Measurements from ENCODE around the gene ASCL4.

Gene ASCL4

GRCh38 chr12:107759410-107759809 lies 15.1 kb upstream of the ASCL4 start:
- no peak for TF ChIP-seq CEBPB (IDR thresholded peaks at IDR 0.05)
- TF ChIP-seq YY1 (IDR thresholded peaks at IDR 0.05; ENCODE audit: low read depth): no peak
- no peak for TF ChIP-seq REST (IDR thresholded peaks at IDR 0.05; ENCODE audit: low read depth)
- TF ChIP-seq TEAD4 (IDR thresholded peaks at IDR 0.05): no peak
- TF ChIP-seq NFIC (IDR thresholded peaks at IDR 0.05): no peak
- no peak for TF ChIP-seq ZBTB7A (IDR thresholded peaks at IDR 0.05; ENCODE audit: low read depth)
- no peak for TF ChIP-seq EGR1 (IDR thresholded peaks at IDR 0.05)
- no peak for TF ChIP-seq TCF12 (IDR thresholded peaks at IDR 0.05; ENCODE audit: low read depth)
- no peak for TF ChIP-seq EP300 (IDR thresholded peaks at IDR 0.05; ENCODE audit: borderline replicate concordance)
- TF ChIP-seq FOXM1 (IDR thresholded peaks at IDR 0.05; ENCODE audit: borderline replicate concordance, low read depth): no peak
- TF ChIP-seq USF1 (IDR thresholded peaks at IDR 0.05): no peak
- no peak for TF ChIP-seq CREB1 (IDR thresholded peaks at IDR 0.05; ENCODE audit: low read depth)
- TF ChIP-seq, protein P1, sequence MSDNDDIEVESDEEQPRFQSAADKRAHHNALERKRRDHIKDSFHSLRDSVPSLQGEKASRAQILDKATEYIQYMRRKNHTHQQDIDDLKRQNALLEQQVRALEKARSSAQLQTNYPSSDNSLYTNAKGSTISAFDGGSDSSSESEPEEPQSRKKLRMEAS (IDR thresholded peaks at IDR 0.05): no peak

- TF ChIP-seq RAD21 (IDR thresholded peaks at IDR 0.05; ENCODE audit: low read depth) (no peak), TAF1 (IDR thresholded peaks at IDR 0.05; ENCODE audit: low read depth) (no peak), USF1 (IDR thresholded peaks at IDR 0.05) (peak; percentile 87)
- TF ChIP-seq, protein P1 (IDR thresholded peaks at IDR 0.05): no peak
Measured at GRCh38 chr12:107760207-107760808, 14.2 kb upstream of the ASCL4 start.

GRCh38 chr12:107760809-107761501 lies 13.5 kb upstream of the ASCL4 start, which contains the start of gene PRDM4:
Gene PRDM4 (minus strand): TSS chr12:107761137. CDS start chr12:107760515, 622 bp downstream.
- TF ChIP-seq RAD21 (IDR thresholded peaks at IDR 0.05; ENCODE audit: low read depth) (peak; percentile 43; the same call in 1 of the 2 replicates), YY1 (IDR thresholded peaks at IDR 0.05; ENCODE audit: low read depth) (peak; percentile 41; the same call in 1 of the 2 replicates), TAF1 (IDR thresholded peaks at IDR 0.05; ENCODE audit: low read depth) (no peak; the same call in 1 of the 2 replicates), FOXM1 (IDR thresholded peaks at IDR 0.05; ENCODE audit: borderline replicate concordance, low read depth) (no peak), REST (IDR thresholded peaks at IDR 0.05; ENCODE audit: low read depth) (no peak), ZBTB7A (IDR thresholded peaks at IDR 0.05; ENCODE audit: low read depth) (peak; percentile 58; the same call in 1 of the 2 replicates), CREB1 (IDR thresholded peaks at IDR 0.05; ENCODE audit: low read depth) (peak; percentile 12; the same call in 1 of the 2 replicates)
- TF ChIP-seq, protein P1 (IDR thresholded peaks at IDR 0.05): peak; percentile 68; the same call in 1 of the 2 replicates

DNA sequence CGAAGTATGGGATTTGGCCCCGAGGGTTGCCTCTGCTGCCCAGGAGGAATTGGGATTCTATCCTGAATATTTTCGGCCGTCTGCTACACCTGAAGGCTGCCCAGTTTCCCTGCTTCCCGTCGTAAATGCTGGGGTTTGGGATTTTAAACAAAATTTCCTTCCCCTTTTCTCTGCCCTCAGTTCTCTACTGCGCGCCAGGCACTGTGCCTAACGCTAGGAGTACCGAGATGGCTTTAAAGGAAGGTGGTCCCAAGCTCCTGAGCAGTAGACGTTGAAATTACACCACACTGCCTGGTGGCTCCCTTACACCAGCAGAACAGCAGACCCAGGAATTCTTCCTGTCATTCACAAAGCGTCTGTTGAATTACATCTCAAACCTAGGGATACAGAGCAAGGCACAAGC lies 13.0 kb upstream of the ASCL4 start:
- TF ChIP-seq TAF1 (IDR thresholded peaks at IDR 0.05; ENCODE audit: low read depth) (0 out of 2 replicates have a peak, but pooled peaks have one; percentile 3), CEBPB (IDR thresholded peaks at IDR 0.05) (no peak)

GRCh38 chr12:107762874-107763273 lies 11.6 kb upstream of the ASCL4 start:
- TF ChIP-seq ZBTB7A (IDR thresholded peaks at IDR 0.05; ENCODE audit: low read depth): no peak
- no peak for TF ChIP-seq CREB1 (IDR thresholded peaks at IDR 0.05; ENCODE audit: low read depth)
- TF ChIP-seq EP300 (IDR thresholded peaks at IDR 0.05; ENCODE audit: borderline replicate concordance): no peak
- no peak for TF ChIP-seq CEBPB (IDR thresholded peaks at IDR 0.05)
- TF ChIP-seq USF1 (IDR thresholded peaks at IDR 0.05): no peak
- TF ChIP-seq TAF1 (IDR thresholded peaks at IDR 0.05; ENCODE audit: low read depth): no peak
- TF ChIP-seq, protein P1 (IDR thresholded peaks at IDR 0.05): no peak
- TF ChIP-seq YY1 (IDR thresholded peaks at IDR 0.05; ENCODE audit: low read depth): no peak
- no peak for TF ChIP-seq RAD21 (IDR thresholded peaks at IDR 0.05; ENCODE audit: low read depth)
- TF ChIP-seq TCF12 (IDR thresholded peaks at IDR 0.05; ENCODE audit: low read depth): no peak
- no peak for TF ChIP-seq NFIC (IDR thresholded peaks at IDR 0.05)
- no peak for TF ChIP-seq REST (IDR thresholded peaks at IDR 0.05; ENCODE audit: low read depth)
- no peak for TF ChIP-seq EGR1 (IDR thresholded peaks at IDR 0.05)
- TF ChIP-seq FOXM1 (IDR thresholded peaks at IDR 0.05; ENCODE audit: borderline replicate concordance, low read depth): no peak
- TF ChIP-seq TEAD4 (IDR thresholded peaks at IDR 0.05): no peak

Measured in Ishikawa (cell line).